ENCODE measurements around the gene GNAL.

The GNAL gene

GRCh38 chr18:11794195-11794594, 105.1 kb downstream of the GNAL start:
- Histone ChIP-seq H3K4me1 (no peaks in the 10 kb centered on the region), H3K4me3 (ENCODE audit: low read depth, low read length) (no peak overlapping the region), H3K9me3 (ENCODE audit: control insufficient read depth, low read length) (no peaks in the 10 kb centered on the region), H3K27ac (no peak overlapping the region), H3K27me3 (ENCODE audit: control insufficient read depth, insufficient read depth, low read length) (no peaks in the 10 kb centered on the region), H3K79me2 (no peaks in the 10 kb centered on the region), H3K36me3 (ENCODE audit: control insufficient read depth, insufficient read depth, low read length) (no peaks in the 10 kb centered on the region), H2AFZ (no peak overlapping the region), H3K4me2 (ENCODE audit: low read length) (no peak overlapping the region), H3K9ac (no peak overlapping the region)
- TF ChIP-seq, protein P1, sequence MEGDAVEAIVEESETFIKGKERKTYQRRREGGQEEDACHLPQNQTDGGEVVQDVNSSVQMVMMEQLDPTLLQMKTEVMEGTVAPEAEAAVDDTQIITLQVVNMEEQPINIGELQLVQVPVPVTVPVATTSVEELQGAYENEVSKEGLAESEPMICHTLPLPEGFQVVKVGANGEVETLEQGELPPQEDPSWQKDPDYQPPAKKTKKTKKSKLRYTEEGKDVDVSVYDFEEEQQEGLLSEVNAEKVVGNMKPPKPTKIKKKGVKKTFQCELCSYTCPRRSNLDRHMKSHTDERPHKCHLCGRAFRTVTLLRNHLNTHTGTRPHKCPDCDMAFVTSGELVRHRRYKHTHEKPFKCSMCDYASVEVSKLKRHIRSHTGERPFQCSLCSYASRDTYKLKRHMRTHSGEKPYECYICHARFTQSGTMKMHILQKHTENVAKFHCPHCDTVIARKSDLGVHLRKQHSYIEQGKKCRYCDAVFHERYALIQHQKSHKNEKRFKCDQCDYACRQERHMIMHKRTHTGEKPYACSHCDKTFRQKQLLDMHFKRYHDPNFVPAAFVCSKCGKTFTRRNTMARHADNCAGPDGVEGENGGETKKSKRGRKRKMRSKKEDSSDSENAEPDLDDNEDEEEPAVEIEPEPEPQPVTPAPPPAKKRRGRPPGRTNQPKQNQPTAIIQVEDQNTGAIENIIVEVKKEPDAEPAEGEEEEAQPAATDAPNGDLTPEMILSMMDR (IDR thresholded peaks at IDR 0.05): no peak

GRCh38 chr18:11795916-11796315, 106.9 kb downstream of the GNAL start:
- Histone ChIP-seq H3K9ac (no peak overlapping the region), H3K9me3 (ENCODE audit: control insufficient read depth, low read length) (no peaks in the 10 kb centered on the region)
- TF ChIP-seq, protein P1 (IDR thresholded peaks at IDR 0.05): no peak

GRCh38 chr18:11798271-11798670, 109.2 kb downstream of the GNAL start:
- H3K9ac ChIP-seq: no peak overlapping the region
- no peaks in the 10 kb centered on the region for H3K27me3 ChIP-seq (ENCODE audit: control insufficient read depth, insufficient read depth, low read length)
- no peak overlapping the region for H3K4me3 ChIP-seq (ENCODE audit: low read depth, low read length)
- H3K27ac ChIP-seq: no peak overlapping the region
- no peaks in the 10 kb centered on the region for H3K9me3 ChIP-seq (ENCODE audit: control insufficient read depth, low read length)
- no peaks in the 10 kb centered on the region for H3K4me1 ChIP-seq
- no peaks in the 10 kb centered on the region for H3K79me2 ChIP-seq
- TF ChIP-seq, protein P1 (IDR thresholded peaks at IDR 0.05): no peak
- H2AFZ ChIP-seq: no peak overlapping the region
- H3K36me3 ChIP-seq (ENCODE audit: control insufficient read depth, insufficient read depth, low read length): no peaks in the 10 kb centered on the region
- no peak overlapping the region for H3K4me2 ChIP-seq (ENCODE audit: low read length)

More at GRCh38 chr18:11795916-11796315, 106.9 kb downstream of the GNAL start:
- no peak overlapping the region for H3K27ac ChIP-seq
- H3K36me3 ChIP-seq (ENCODE audit: control insufficient read depth, insufficient read depth, low read length): no peaks in the 10 kb centered on the region
- H3K4me3 ChIP-seq (ENCODE audit: low read depth, low read length): no peak overlapping the region
- H3K27me3 ChIP-seq (ENCODE audit: control insufficient read depth, insufficient read depth, low read length): no peaks in the 10 kb centered on the region
- no peak overlapping the region for H3K4me2 ChIP-seq (ENCODE audit: low read length)
- no peaks in the 10 kb centered on the region for H3K79me2 ChIP-seq
- H3K4me1 ChIP-seq: no peaks in the 10 kb centered on the region
- H2AFZ ChIP-seq: no peak overlapping the region

GRCh38 chr18:11799066-11799465, 110.0 kb downstream of the GNAL start:
- no peak overlapping the region for H2AFZ ChIP-seq
- H3K9me3 ChIP-seq (ENCODE audit: control insufficient read depth, low read length): no peaks in the 10 kb centered on the region
- H3K9ac ChIP-seq: no peak overlapping the region
- H3K4me2 ChIP-seq (ENCODE audit: low read length): no peak overlapping the region
- H3K36me3 ChIP-seq (ENCODE audit: control insufficient read depth, insufficient read depth, low read length): no peaks in the 10 kb centered on the region
- no peak overlapping the region for H3K27ac ChIP-seq
- no peaks in the 10 kb centered on the region for H3K79me2 ChIP-seq
- TF ChIP-seq, protein P1 (IDR thresholded peaks at IDR 0.05): no peak
- H3K4me1 ChIP-seq: no peaks in the 10 kb centered on the region
- no peaks in the 10 kb centered on the region for H3K27me3 ChIP-seq (ENCODE audit: control insufficient read depth, insufficient read depth, low read length)
- H3K4me3 ChIP-seq (ENCODE audit: low read depth, low read length): no peak overlapping the region

DNA sequence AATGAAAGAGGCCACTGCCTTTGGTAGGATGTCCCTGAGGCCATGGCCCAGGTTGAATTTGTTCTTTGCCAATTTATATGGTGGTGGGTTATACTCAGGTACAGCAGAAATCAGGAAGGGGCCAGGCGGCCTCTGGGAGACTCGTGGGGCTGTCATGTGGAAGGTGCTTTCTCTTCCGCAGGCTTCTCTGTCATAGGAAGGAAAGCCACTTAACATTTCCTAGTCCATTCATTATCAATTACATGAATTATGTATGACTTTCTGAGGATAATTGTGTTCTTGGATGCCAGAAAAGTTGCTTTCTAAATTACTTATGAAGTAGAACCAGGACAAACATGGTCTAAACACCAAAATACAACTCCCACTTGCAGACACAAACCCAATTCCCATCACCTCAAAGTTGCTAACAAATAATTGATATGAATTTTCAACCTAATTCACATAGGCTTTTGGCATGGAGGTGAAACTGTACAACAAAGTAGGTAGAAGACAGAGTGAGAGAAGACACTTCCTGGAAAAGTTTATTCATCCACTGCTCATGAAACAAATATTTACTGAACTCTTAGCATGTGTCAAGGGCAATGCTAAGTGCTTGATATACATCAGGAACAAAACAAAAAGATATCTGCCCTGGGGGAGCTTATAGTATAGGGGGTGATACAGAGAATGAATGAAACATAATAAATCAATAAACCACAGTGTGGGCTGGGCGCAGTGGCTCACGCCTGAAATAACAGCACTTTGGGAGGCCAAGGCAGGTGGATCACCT, 111.7 kb downstream of the GNAL start:
- Histone ChIP-seq H3K27me3 (ENCODE audit: control insufficient read depth, insufficient read depth, low read length) (no peaks in the 10 kb centered on the region), H3K4me1 (no peaks in the 10 kb centered on the region), H3K4me2 (ENCODE audit: low read length) (no peak overlapping the region), H3K27ac (no peak overlapping the region), H3K9me3 (ENCODE audit: control insufficient read depth, low read length) (no peaks in the 10 kb centered on the region), H3K79me2 (no peaks in the 10 kb centered on the region), H3K9ac (no peak overlapping the region), H3K4me3 (ENCODE audit: low read depth, low read length) (no peak overlapping the region), H3K36me3 (ENCODE audit: control insufficient read depth, insufficient read depth, low read length) (no peaks in the 10 kb centered on the region), H2AFZ (no peak overlapping the region)
- TF ChIP-seq, protein P1 (IDR thresholded peaks at IDR 0.05): no peak
